Stimulated activated naive CD8-positive, alpha-beta T cell treated with anti-CD3 and anti-CD28 coated beads, Interleukin-15, Interleukin-2, amounts not matched to agents 100 U/mL and 50 U/mL, for 24 hours (primary cell): ENCODE results near the gene TMEM109.

Source experiments
- ATAC-seq: fragments of 150-1000 bp; cut with Tn5 transposase; one replicate; pipeline ENCODE4 v1.10.0; 2021
- DNase-seq: peaks from one replicate; pipeline ENCODE4 v3.0.0; 2021

The TMEM109 gene

GRCh38 chr11:60925868-60926267 is 11.9 kb downstream of the TMEM109 start:
- DNase-seq, result no peak
- ATAC-seq, result peak; percentile 15

- DNase-seq (no peak), ATAC-seq (no peak)
Measured at GRCh38 chr11:60926500-60926899, 12.5 kb downstream of the TMEM109 start.

GRCh38 chr11:60927061-60927592 is 13.2 kb downstream of the TMEM109 start:
- ATAC-seq, result no peak
- no peak for DNase-seq

GRCh38 chr11:60927600-60927999 is 13.6 kb downstream of the TMEM109 start:
- no peak for DNase-seq
- ATAC-seq, result no peak

GRCh38 chr11:60928563-60929001 is 14.6 kb downstream of the TMEM109 start:
- DNase-seq (no peak), ATAC-seq (no peak)

GRCh38 chr11:60929764-60930163 is 15.8 kb downstream of the TMEM109 start:
- no peak for ATAC-seq
- DNase-seq, result no peak

GRCh38 chr11:60930394-60930793 is 16.4 kb downstream of the TMEM109 start:
- no peak for DNase-seq
- no peak for ATAC-seq

- no peak for DNase-seq
- ATAC-seq, result no peak
Measured at GRCh38 chr11:60931917-60932316, 18.0 kb downstream of the TMEM109 start.

- no peak for ATAC-seq
- no peak for DNase-seq
Measured at GRCh38 chr11:60932605-60933356, 18.8 kb downstream of the TMEM109 start.

GRCh38 chr11:60933416-60934123 is 19.6 kb downstream of the TMEM109 start:
- ATAC-seq (no peak), DNase-seq (no peak)

GRCh38 chr11:60934124-60934789 is 20.3 kb downstream of the TMEM109 start:
- no peak for DNase-seq
- ATAC-seq, result no peak

GRCh38 chr11:60934790-60935605 is 21.0 kb downstream of the TMEM109 start:
- DNase-seq (no peak), ATAC-seq (no peak)

GRCh38 chr11:60935676-60936442 is 21.9 kb downstream of the TMEM109 start:
- DNase-seq (no peak), ATAC-seq (no peak)

GRCh38 chr11:60936467-60937143 is 22.6 kb downstream of the TMEM109 start:
- no peak for ATAC-seq
- DNase-seq, result no peak

GRCh38 chr11:60937144-60937527 is 23.2 kb downstream of the TMEM109 start:
- DNase-seq (no peak), ATAC-seq (no peak)

GRCh38 chr11:60937811-60938210 is 23.9 kb downstream of the TMEM109 start:
- DNase-seq (no peak), ATAC-seq (no peak)

- ATAC-seq, result no peak
- DNase-seq, result no peak
Measured at GRCh38 chr11:60938500-60938899, 24.5 kb downstream of the TMEM109 start.

- no peak for ATAC-seq
- DNase-seq, result no peak
Measured at GRCh38 chr11:60939301-60939700, 25.3 kb downstream of the TMEM109 start.

- no peak for ATAC-seq
- no peak for DNase-seq
Measured at GRCh38 chr11:60939855-60940254, 25.9 kb downstream of the TMEM109 start.

- ATAC-seq (no peak), DNase-seq (no peak)
Measured at GRCh38 chr11:60941371-60942119, 27.6 kb downstream of the TMEM109 start.
